ENCODE results near the gene HCRTR1.
"Not testable (repeated sequence)": the region's sequence is repeated elsewhere in the genome, so short reads cannot be mapped to it uniquely, and the experiment has no call there.

The HCRTR1 gene

DNA sequence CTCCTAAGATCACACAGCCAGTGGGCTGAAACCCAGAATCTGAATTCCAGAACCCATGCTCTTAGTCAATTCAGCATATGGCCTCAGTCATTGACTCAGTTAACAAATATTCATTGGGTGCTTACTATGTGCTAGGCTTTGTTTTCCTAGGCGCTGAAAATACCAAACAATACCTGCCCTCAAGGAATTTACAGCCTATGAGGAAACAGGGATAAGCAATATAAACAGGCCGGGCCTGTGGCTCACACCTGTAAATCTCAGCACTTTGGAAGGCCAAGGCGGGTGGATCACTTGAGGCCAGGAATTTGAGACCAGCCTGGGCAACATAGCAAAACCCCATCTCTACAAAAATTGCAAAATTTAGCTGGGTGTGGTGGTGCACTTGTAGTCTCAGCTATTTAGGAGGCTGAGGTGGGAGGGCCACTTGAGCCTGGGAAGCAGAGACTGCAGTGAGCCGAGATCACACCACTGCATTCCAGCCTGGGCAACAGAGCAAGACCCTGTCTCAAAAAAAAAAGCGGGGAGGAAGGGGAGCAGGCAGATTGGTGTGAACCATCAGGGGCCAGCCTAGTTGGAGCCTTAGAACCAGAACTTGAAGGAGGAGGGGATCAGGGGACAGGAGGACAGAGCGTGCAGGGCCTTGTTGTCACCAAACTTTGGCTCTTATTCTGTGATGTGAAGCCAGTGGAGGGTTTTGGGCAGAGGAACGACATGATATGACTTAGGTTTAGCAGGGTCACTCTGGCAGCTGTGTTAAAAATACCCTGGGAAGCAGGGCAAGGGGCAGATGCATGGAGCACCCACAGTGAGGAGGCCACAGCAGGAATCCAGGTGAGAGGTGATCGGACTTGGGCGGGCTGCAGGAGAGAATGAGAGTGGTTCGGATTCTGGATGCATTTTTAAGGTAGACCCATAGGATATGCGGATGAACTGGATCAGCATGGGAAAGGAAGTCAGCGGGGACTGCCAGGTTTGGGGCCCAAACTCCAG is 35.4 kb upstream of the HCRTR1 start:
- DNase-seq, result no peak

DNA sequence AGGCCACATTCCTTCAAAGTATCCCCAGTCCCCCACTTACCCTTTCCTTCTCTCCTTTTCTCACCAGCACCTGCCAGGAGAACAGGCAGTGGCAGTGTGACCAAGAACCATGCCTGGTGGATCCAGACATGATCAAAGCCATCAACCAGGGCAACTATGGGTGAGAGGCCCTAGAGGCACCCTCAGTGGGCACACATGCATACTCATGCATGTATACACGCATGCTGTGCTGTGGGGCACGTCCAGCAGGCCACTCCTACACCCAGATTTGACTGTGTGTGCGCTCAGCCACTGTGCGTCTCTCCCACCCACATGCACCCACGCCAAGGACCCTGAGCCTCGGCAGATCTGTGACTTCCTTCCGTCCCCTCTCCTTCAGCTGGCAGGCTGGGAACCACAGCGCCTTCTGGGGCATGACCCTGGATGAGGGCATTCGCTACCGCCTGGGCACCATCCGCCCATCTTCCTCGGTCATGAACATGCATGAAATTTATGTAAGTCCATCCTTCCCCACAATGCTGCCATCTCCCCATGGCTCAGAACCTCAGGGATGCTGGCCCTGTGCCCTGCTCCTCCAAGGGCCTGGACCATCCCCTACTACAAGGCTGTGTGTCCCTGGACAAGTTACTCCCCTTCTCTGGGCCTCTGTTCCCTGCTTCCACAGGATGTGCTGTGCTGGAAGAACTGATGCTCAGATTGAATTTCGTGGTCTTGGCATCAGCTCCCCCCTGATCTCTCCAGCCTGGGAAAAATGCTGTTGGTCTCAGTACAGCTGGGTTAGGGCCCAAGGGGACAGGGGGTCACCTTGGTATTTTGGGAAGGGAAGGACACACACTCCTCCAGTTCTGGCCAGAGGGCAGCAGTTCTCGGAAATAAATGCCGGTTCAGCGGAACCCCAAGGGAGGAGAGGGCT is 34.2 kb upstream of the HCRTR1 start:
- no peak for DNase-seq

GRCh38 chr1:31583995-31584868 is 33.3 kb upstream of the HCRTR1 start:
- peak; percentile 53 for DNase-seq

- no peak for DNase-seq
Observed at GRCh38 chr1:31584869-31585735, 32.4 kb upstream of the HCRTR1 start.

DNA sequence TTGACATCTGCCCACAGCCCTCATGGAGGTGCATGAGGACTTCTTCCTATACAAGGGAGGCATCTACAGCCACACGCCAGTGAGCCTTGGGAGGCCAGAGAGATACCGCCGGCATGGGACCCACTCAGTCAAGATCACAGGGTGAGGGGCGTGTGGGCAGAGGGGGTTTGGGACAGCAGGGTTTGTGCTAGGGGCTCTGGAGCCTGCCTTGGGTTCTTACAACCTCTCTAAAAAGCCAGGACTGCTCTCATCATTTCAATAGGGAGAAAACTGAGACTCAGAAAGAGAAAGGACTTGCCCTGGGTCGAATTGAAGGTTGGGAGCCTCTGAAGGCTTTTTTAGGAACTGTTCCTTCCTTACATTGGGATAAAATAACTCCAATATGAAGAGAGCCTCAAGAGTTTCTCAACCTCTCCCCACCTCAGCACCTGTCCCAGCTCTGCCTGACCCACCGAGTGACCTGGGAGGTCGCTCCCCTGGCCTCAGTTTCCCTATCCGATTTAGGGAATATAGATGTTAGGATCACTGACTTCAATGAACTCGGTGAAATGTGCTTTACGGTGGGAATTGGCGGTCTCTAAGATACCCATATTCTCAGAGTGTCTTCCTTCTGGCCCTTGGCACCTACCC is 31.6 kb upstream of the HCRTR1 start:
- no peak for DNase-seq

DNA sequence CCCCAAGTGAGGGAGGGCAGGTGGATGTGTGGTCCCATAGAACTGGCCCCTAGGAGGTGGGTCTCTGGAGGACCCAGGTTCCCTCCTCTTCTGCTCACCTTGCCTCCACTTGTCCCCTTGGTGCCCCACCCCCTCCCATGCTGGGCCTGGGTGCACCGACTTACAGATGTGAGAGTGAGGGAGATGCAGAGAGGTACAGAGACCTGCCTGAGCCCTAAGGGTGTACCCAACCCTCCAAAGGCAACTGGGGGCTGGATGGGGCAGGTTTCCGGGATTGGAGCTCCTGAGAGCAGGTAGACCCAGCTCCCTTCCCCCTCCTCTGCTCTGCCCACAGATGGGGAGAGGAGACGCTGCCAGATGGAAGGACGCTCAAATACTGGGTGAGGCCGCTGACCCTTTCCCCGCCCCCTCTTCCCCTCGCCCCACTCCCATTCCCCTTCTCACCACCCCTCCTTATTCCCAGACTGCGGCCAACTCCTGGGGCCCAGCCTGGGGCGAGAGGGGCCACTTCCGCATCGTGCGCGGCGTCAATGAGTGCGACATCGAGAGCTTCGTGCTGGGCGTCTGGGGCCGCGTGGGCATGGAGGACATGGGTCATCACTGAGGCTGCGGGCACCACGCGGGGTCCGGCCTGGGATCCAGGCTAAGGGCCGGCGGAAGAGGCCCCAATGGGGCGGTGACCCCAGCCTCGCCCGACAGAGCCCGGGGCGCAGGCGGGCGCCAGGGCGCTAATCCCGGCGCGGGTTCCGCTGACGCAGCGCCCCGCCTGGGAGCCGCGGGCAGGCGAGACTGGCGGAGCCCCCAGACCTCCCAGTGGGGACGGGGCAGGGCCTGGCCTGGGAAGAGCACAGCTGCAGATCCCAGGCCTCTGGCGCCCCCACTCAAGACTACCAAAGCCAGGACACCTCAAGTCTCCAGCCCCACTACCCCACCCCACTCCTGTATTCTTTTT is 30.8 kb upstream of the HCRTR1 start:
- no peak for DNase-seq

DNA sequence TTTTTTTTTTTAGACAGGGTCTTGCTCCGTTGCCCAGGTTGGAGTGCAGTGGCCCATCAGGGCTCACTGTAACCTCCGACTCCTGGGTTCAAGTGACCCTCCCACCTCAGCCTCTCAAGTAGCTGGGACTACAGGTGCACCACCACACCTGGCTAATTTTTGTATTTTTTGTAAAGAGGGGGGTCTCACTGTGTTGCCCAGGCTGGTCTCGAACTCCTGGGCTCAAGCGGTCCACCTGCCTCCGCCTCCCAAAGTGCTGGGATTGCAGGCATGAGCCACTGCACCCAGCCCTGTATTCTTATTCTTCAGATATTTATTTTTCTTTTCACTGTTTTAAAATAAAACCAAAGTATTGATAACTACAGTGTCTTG is 30.2 kb upstream of the HCRTR1 start:
- DNase-seq, result not testable (repeated sequence)

- DNase-seq, result peak; percentile 44
Observed at GRCh38 chr1:31587720-31588423, 29.6 kb upstream of the HCRTR1 start.

- DNase-seq, result no peak
Observed at GRCh38 chr1:31588751-31589515, 28.6 kb upstream of the HCRTR1 start.

DNA sequence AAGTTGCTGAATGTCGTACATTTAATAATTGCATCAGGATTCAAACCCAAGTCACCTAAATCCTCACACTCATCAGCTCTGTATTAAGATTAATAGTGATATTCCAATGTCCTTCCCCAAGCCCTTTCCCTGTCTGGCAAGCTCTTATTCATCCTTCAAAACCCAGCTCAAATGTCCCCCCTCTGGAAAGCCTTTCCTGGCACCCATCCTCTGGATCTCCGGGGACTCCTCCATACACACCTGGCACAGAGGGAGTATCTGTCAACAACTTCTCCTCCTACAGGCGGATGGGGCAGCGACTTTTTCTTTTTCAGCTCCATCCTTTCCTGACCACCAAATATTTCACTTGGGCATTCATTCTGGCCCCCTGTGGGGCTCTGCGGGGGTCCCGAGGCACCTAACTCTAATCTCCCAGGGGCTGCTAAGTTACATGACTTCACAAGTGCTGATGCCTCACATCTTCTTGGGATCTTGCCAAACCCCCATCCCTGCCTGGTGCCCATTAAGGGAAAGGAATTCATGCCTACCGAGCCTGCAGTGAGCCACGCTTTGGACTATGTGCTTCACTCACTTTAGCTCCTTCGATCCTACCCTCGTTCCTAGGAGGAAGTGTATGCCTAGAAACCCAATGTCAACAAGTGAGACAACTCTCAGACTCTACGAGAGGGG is 25.9 kb upstream of the HCRTR1 start:
- DNase-seq, result no peak

- no peak for DNase-seq
Observed at GRCh38 chr1:31592132-31592531, 25.4 kb upstream of the HCRTR1 start.

DNA sequence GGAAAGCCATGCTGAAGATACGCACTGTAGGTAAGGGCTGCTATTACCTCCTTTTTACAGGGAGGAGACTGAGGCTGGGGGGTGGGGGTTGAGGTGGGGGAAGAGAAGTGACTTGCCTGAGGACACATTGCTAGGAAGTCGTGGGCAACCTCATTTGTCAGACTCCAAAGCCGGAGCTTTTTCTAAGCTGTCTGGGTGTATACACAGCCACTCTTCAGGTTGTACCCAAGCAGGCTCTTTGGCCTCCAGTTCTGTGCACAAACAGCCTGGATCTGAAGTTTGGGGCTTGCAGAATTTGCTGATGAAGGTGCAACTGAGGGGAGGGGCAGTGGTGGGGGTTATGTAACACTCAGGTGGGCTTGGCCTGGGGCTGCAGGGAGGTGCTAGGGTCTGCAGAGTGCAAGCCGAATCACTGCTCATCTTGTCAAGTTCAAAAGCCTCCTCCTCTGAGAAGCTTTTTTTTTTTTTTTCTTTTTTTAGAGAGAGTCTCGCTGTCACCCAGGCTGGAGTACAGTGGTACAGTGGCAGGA is 24.3 kb upstream of the HCRTR1 start:
- no peak for DNase-seq

GRCh38 chr1:31593770-31594632 is 23.5 kb upstream of the HCRTR1 start:
- peak; percentile 48 for DNase-seq

GRCh38 chr1:31595836-31596736 is 21.4 kb upstream of the HCRTR1 start:
- no peak for DNase-seq

DNA sequence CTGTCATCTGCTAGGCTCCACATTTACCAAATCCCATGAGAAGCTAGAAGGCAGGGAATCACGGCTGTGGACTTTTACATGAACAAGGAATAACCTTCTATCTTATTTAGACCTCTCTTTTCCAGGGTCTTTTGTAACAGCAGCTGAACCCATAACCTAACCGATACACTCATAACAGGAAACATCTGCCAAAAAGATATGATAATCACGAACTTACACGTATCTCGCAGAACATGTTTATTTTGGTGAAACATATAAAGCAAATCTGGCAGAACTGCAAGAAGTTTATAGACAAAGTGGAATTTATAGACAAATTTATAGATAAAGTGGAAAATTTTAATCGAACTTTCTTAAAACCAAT is 20.8 kb upstream of the HCRTR1 start:
- DNase-seq, result no peak

GRCh38 chr1:31598980-31599379 is 18.5 kb upstream of the HCRTR1 start:
- no peak for DNase-seq

Data from NCI-H1092 treated with DMSO at 0.1 percent for 48 hours (cell line).